ENCODE data around the gene DLEC1.
A peak's percentile ranks its signal among the peaks of the same experiment; 100 is the strongest.
"Not testable (repeated sequence)": the region's sequence is repeated elsewhere in the genome, so short reads cannot be mapped to it uniquely, and the experiment has no call there.

Gene DLEC1

GRCh38 chr3:38158472-38158871 lies 119.5 kb downstream of the DLEC1 start:
- H3K27me3 ChIP-seq (ENCODE audit: low read length) = no peaks in the 10 kb centered on the region
- TF ChIP-seq EZH2phosphoT487 (conservative IDR thresholded peaks at IDR 0.05; ENCODE audit: low read length) (no peak), CTCF (IDR thresholded peaks at IDR 0.05; ENCODE audit: insufficient read depth, low read length, poor library complexity, severe bottlenecking) (no peak)
- no peaks in the 10 kb centered on the region for H3K79me2 ChIP-seq (ENCODE audit: insufficient read depth, low read length)
- H3K4me2 ChIP-seq (ENCODE audit: low read depth, low read length, poor library complexity, severe bottlenecking) = no peak overlapping the region
- H3K9me2 ChIP-seq (replicated peaks; ENCODE audit: insufficient read depth, low read length) = no peaks in the 10 kb centered on the region
- H4K20me1 ChIP-seq (ENCODE audit: low read depth, low read length) = no peaks in the 10 kb centered on the region
- H3K9ac ChIP-seq (ENCODE audit: low read length) = no peak overlapping the region
- H3F3A ChIP-seq (ENCODE audit: insufficient read depth) = peaks cover 8% of the 10 kb centered on the region
- no peaks in the 10 kb centered on the region for H3K9me3 ChIP-seq (ENCODE audit: insufficient read depth, low read length)
- no peak overlapping the region for H3K4me3 ChIP-seq (ENCODE audit: insufficient read depth, low read length, poor library complexity, severe bottlenecking)
- no peak overlapping the region for H2AFZ ChIP-seq (ENCODE audit: low read depth, low read length, severe bottlenecking)
- no peaks in the 10 kb centered on the region for H3K36me3 ChIP-seq (ENCODE audit: low read length)
- H3K27ac ChIP-seq (ENCODE audit: low read depth, low read length) = no peak overlapping the region

DNA sequence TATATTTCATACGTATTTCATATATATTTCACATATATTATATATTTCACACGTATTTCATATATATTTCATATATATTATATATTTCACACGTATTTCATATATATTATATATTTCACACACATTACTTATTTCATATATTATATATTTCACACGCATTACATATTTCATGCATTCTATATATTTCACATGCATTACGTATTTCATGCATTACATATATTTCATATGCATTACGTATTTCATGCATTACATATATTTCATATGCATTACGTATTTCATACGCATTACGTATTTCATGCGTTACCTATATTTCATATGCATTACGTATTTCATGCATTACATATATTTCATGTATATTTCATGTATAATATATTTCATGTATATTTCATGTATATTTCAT lies 121.7 kb downstream of the DLEC1 start:
- H3K4me2 ChIP-seq (ENCODE audit: low read depth, low read length, poor library complexity, severe bottlenecking); H4K20me1 ChIP-seq (ENCODE audit: low read depth, low read length); H3K4me3 ChIP-seq (ENCODE audit: insufficient read depth, low read length, poor library complexity, severe bottlenecking); H3K9me2 ChIP-seq (replicated peaks; ENCODE audit: insufficient read depth, low read length); H2AFZ ChIP-seq (ENCODE audit: low read depth, low read length, severe bottlenecking); H3K36me3 ChIP-seq (ENCODE audit: low read length); H3K9me3 ChIP-seq (ENCODE audit: insufficient read depth, low read length); H3K9ac ChIP-seq (ENCODE audit: low read length); H3K79me2 ChIP-seq (ENCODE audit: insufficient read depth, low read length); H3K27me3 ChIP-seq (ENCODE audit: low read length); H3K27ac ChIP-seq (ENCODE audit: low read depth, low read length): not testable (repeated sequence)
- H3F3A ChIP-seq (ENCODE audit: insufficient read depth) = peaks cover 13% of the 10 kb centered on the region

- TF ChIP-seq CTCF (IDR thresholded peaks at IDR 0.05; ENCODE audit: insufficient read depth, low read length, poor library complexity, severe bottlenecking) (no peak), EZH2phosphoT487 (conservative IDR thresholded peaks at IDR 0.05; ENCODE audit: low read length) (no peak)
- peaks cover 27% of the 10 kb centered on the region for H3K79me2 ChIP-seq (ENCODE audit: insufficient read depth, low read length)
- no peak overlapping the region for H3K27ac ChIP-seq (ENCODE audit: low read depth, low read length)
- no peaks in the 10 kb centered on the region for H3K9me3 ChIP-seq (ENCODE audit: insufficient read depth, low read length)
- no peak overlapping the region for H3K4me3 ChIP-seq (ENCODE audit: insufficient read depth, low read length, poor library complexity, severe bottlenecking)
- H3F3A ChIP-seq (ENCODE audit: insufficient read depth) = peaks cover 16% of the 10 kb centered on the region
- no peaks in the 10 kb centered on the region for H3K36me3 ChIP-seq (ENCODE audit: low read length)
- no peak overlapping the region for H3K4me2 ChIP-seq (ENCODE audit: low read depth, low read length, poor library complexity, severe bottlenecking)
- H3K9me2 ChIP-seq (replicated peaks; ENCODE audit: insufficient read depth, low read length) = no peaks in the 10 kb centered on the region
- H3K27me3 ChIP-seq (ENCODE audit: low read length) = no peaks in the 10 kb centered on the region
- H2AFZ ChIP-seq (ENCODE audit: low read depth, low read length, severe bottlenecking) = no peak overlapping the region
- peaks cover 2% of the 10 kb centered on the region for H4K20me1 ChIP-seq (ENCODE audit: low read depth, low read length)
- no peak overlapping the region for H3K9ac ChIP-seq (ENCODE audit: low read length)
Observed at GRCh38 chr3:38163117-38163840, 124.3 kb downstream of the DLEC1 start.

DNA sequence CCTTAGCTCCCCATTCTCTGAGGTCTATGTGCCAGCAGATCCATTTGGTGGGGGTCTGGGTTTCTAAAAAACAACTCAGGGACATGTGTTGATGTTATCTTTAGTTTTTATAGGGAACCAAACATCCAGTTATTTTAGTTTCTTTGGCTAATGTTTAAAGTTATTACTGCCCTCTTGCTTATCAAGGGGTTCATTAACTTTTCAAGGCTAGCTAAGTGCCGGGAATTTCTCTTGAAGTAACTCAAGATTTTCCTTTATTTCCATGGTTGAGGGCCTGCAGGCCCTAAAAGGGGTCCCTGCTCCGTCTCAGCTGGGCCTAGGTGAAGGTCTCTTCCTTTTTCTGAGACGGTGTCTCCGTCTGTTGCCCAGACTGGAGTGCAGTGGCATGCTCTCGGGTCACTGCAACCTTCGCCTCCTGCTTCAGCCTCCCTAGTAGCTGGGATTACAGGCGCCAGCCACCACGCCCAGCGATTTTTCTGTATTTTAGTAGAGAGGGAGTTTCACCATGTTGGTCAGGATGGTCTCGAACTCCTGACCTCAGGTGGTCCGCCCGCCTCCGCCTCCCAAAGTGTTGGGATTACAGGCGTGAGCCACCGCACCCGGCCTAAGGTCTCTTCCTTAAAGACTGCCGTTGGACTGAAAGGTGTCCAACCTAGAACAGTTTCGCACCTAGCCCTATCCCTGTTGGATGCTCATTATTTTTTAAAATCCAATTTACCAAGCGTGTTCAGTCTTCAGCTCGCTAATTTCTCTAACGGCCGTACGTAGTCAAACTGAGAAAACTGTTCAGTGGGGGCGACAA lies 125.0 kb downstream of the DLEC1 start:
- peaks cover 10% of the 10 kb centered on the region for H4K20me1 ChIP-seq (ENCODE audit: low read depth, low read length)
- H3F3A ChIP-seq (ENCODE audit: insufficient read depth) = peaks cover 16% of the 10 kb centered on the region
- peak overlapping the region; percentile 77 for H3K4me3 ChIP-seq (ENCODE audit: insufficient read depth, low read length, poor library complexity, severe bottlenecking)
- H3K36me3 ChIP-seq (ENCODE audit: low read length) = no peaks in the 10 kb centered on the region
- H2AFZ ChIP-seq (ENCODE audit: low read depth, low read length, severe bottlenecking) = peak overlapping the region; percentile 76
- TF ChIP-seq CTCF (IDR thresholded peaks at IDR 0.05; ENCODE audit: insufficient read depth, low read length, poor library complexity, severe bottlenecking) (no peak), EZH2phosphoT487 (conservative IDR thresholded peaks at IDR 0.05; ENCODE audit: low read length) (no peak)
- H3K4me2 ChIP-seq (ENCODE audit: low read depth, low read length, poor library complexity, severe bottlenecking) = peak overlapping the region; percentile 95
- H3K27me3 ChIP-seq (ENCODE audit: low read length) = no peaks in the 10 kb centered on the region
- peak overlapping the region; percentile 88 for H3K9ac ChIP-seq (ENCODE audit: low read length)
- H3K9me3 ChIP-seq (ENCODE audit: insufficient read depth, low read length) = no peaks in the 10 kb centered on the region
- H3K9me2 ChIP-seq (replicated peaks; ENCODE audit: insufficient read depth, low read length) = no peaks in the 10 kb centered on the region
- H3K27ac ChIP-seq (ENCODE audit: low read depth, low read length) = peak overlapping the region; percentile 88
- H3K79me2 ChIP-seq (ENCODE audit: insufficient read depth, low read length) = peaks cover 35% of the 10 kb centered on the region

All from SU-DHL-6 (cell line).